KMS-11 (cell line): Measurements from ENCODE around the gene SLX9.

Experiments
- H2AFZ ChIP-seq: fragments of 200-600 bp; sonication (generic); 2 replicates; pipeline ENCODE4 v1.6.1; 2016; ENCODE audit warnings: antibody characterized with exemption, mixed run types, low read depth
- H3K27ac ChIP-seq: fragments of 200-600 bp; sonication (generic); 2 replicates; pipeline ENCODE4 v1.6.1; 2016; ENCODE audit warnings: mild to moderate bottlenecking, mixed run types
- H3K27me3 ChIP-seq: fragments of 200-600 bp; sonication (generic); 2 replicates; pipeline ENCODE4 v1.6.1; 2017; ENCODE audit warnings: mild to moderate bottlenecking, low read depth, mixed run types, moderate library complexity; ENCODE audit not compliant: insufficient read depth
- H3K36me3 ChIP-seq: fragments of 200-600 bp; sonication (generic); 2 replicates; pipeline ENCODE4 v1.6.1; 2017; ENCODE audit warnings: mild to moderate bottlenecking, mixed run types; ENCODE audit not compliant: insufficient read depth
- H3K4me1 ChIP-seq: fragments of 200-600 bp; sonication (generic); 2 replicates; pipeline ENCODE4 v1.6.1; 2016; ENCODE audit warnings: mild to moderate bottlenecking, low read depth, mixed run types; ENCODE audit not compliant: poor library complexity, severe bottlenecking
- H3K4me2 ChIP-seq: fragments of 200-600 bp; sonication (generic); 2 replicates; pipeline ENCODE4 v1.7.0; 2016; ENCODE audit warnings: mild to moderate bottlenecking, mixed run types
- H3K4me3 ChIP-seq: fragments of 200-600 bp; sonication (generic); IDR thresholded peaks from 2 replicates; pipeline ENCODE4 v1.6.1; 2017; ENCODE audit warnings: low read depth, low read length, mixed read lengths; ENCODE audit not compliant: insufficient read depth
- H3K79me2 ChIP-seq: fragments of 200-600 bp; sonication (generic); 2 replicates; pipeline ENCODE4 v1.6.1; 2016; ENCODE audit warnings: low read depth, mixed run types; ENCODE audit not compliant: insufficient read depth
- H3K9ac ChIP-seq: fragments of 200-600 bp; sonication (generic); 2 replicates; pipeline ENCODE4 v1.6.1; 2016; ENCODE audit warnings: mild to moderate bottlenecking, mixed run types
- H4K20me1 ChIP-seq: fragments of 200-600 bp; sonication (generic); 2 replicates; pipeline ENCODE4 v1.6.1; 2016; ENCODE audit warnings: mild to moderate bottlenecking, mixed run types; ENCODE audit not compliant: insufficient read depth
- CTCF ChIP-seq: fragments of 200-600 bp; sonication (generic); conservative IDR thresholded peaks from 2 replicates; pipeline ENCODE4 v1.6.1; 2017; ENCODE audit warnings: low read depth, mild to moderate bottlenecking, antibody characterized with exemption, low read length, moderate library complexity, mixed read lengths

Gene SLX9

GRCh38 chr21:45002381-45003204, 62.8 kb downstream of the SLX9 start:
- Histone ChIP-seq H3K36me3 (no peaks in the 10 kb centered on the region), H3K4me3 (no peak overlapping the region), H3K4me1 (no peaks in the 10 kb centered on the region), H3K79me2 (no peaks in the 10 kb centered on the region), H3K4me2 (no peak overlapping the region), H2AFZ (no peak overlapping the region), H3K27ac (no peak overlapping the region), H3K27me3 (peaks cover 81% of the 10 kb centered on the region), H4K20me1 (no peaks in the 10 kb centered on the region), H3K9ac (no peak overlapping the region)
- TF ChIP-seq CTCF = no peak

DNA sequence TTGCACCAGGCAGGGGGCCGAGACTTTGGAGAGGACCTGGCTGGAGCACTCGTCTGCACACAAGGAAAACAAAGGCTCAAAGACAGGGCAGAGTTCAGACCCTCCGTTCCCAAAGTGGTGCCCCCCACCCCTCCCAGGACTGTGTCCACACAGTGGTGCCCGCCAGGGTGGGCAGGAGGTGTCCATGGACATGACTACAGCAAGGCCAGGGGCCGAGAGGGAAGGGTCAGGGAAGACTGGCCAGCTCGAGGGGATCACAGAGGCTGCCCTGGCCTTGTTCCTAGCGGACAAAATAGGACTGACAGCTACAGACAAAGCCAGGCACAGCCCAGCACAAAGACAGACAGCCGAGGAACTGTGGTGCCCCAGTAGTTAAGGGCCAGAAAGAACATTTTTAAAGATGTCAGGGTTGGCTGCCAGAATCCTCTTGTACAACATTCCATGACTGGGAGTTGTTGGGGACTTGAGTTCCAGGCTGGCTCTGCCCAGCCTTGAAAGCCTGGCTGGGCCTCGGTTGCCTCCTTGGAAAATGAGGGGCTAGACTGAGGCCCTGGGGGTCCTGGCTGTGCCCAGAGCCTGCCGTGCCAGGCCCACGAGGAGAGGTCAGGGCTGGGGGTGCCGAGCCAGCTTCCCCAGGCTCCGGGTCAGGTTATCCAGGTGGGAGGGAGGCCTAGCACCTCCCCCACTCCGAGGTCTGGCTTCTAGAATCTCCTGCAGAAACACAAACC, 63.7 kb downstream of the SLX9 start:
- no peak overlapping the region for H3K4me3 ChIP-seq
- H2AFZ ChIP-seq = no peak overlapping the region

GRCh38 chr21:45004059-45004422, 64.2 kb downstream of the SLX9 start:
- H2AFZ ChIP-seq = no peak overlapping the region
- no peak overlapping the region for H3K27ac ChIP-seq

More for the DNA sequence above, 63.7 kb downstream of the SLX9 start:
- Histone ChIP-seq H3K9ac (no peak overlapping the region), H3K36me3 (no peaks in the 10 kb centered on the region), H3K4me2 (no peak overlapping the region), H3K4me1 (no peaks in the 10 kb centered on the region), H3K27ac (no peak overlapping the region), H3K27me3 (peaks cover 80% of the 10 kb centered on the region), H3K79me2 (no peaks in the 10 kb centered on the region), H4K20me1 (no peaks in the 10 kb centered on the region)
- no peak for TF ChIP-seq CTCF

More at GRCh38 chr21:45004059-45004422, 64.2 kb downstream of the SLX9 start:
- no peak for TF ChIP-seq CTCF
- Histone ChIP-seq H4K20me1 (no peaks in the 10 kb centered on the region), H3K27me3 (peaks cover 80% of the 10 kb centered on the region), H3K4me3 (no peak overlapping the region), H3K4me1 (no peaks in the 10 kb centered on the region), H3K79me2 (no peaks in the 10 kb centered on the region), H3K4me2 (no peak overlapping the region), H3K9ac (no peak overlapping the region), H3K36me3 (no peaks in the 10 kb centered on the region)
